Measurements from ENCODE around the gene BPTF. TPM values are rescaled to one million over a fixed set of nuclear protein-coding genes. Genes with fewer than 3 reads are reported as not detected.
"Not testable (repeated sequence)": the region's sequence is repeated elsewhere in the genome, so short reads cannot be mapped to it uniquely, and the experiment has no call there.

Gene BPTF
- total RNA-seq, 1 donor from 2014 or later, result 86.4 TPM

DNA sequence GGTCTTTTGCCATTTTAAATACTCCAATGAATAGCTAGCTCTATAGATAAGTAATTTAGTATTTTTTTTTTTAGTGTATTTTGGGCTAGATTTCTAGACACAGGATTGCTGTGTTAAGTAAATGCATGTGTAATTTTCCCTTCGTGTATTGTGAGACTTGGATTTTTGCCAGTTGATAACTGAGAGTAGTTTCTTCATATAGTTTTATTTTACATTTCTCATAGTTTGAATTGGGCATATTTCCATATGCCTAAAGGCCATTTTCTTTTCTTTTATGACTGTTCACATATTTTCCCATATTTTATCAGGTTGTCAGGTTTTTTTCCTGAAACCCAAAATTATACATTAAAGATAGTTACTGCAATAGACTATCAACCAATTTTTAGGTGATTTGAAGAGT lies 59.4 kb downstream of the BPTF start:
- no peak for DNase-seq

GRCh38 chr17:67891481-67892119 lies 66.3 kb downstream of the BPTF start:
- DNase-seq, result no peak

GRCh38 chr17:67902511-67903231 lies 77.4 kb downstream of the BPTF start:
- no peak for DNase-seq

DNA sequence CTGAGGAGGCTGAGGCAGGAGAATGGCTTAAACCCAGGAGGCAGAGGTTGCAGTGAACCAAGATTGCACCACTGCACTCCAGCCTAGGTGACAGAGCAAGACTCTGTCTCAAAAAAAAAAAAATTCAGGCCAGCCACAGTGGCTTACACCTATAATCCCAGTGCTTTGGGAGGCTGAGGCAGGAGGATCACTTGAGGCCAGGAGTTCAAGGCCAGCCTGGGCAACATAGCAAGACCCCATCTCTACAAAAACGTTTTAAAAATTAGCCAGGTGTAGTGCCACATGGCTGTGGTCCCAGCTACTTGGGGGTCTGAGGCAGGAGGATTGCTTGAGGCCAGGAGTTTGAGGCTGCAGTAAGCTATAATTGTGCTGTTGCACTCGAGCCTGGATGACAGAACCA lies 80.0 kb downstream of the BPTF start:
- DNase-seq, result not testable (repeated sequence)

GRCh38 chr17:67910117-67910803 lies 85.0 kb downstream of the BPTF start:
- DNase-seq, result not testable (repeated sequence)

GRCh38 chr17:67911059-67911782 lies 85.9 kb downstream of the BPTF start:
- DNase-seq, result no peak

DNA sequence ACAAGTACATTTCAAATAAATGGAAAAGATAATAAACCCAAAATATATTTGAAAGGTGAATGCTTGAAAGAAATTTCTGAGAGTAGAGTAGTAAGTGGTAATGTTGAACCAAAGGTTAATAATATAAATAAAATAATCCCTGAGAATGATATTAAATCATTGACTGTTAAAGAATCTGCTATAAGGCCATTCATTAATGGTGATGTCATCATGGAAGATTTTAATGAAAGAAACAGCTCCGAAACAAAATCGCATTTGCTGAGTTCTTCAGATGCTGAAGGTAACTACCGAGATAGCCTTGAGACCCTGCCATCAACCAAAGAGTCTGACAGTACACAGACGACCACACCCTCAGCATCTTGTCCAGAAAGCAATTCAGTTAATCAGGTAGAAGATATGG lies 86.8 kb downstream of the BPTF start:
- DNase-seq, result no peak

DNA sequence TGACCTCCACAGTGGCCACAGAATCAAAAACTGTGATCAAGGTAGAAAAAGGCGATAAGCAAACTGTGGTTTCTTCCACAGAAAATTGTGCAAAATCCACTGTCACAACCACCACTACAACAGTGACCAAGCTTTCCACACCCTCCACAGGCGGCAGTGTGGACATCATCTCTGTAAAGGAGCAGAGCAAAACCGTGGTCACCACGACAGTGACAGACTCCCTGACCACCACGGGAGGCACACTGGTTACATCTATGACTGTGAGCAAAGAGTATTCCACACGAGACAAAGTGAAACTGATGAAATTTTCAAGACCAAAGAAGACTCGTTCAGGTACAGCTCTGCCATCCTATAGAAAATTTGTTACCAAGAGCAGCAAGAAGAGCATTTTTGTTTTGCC lies 87.4 kb downstream of the BPTF start:
- no peak for DNase-seq

DNA sequence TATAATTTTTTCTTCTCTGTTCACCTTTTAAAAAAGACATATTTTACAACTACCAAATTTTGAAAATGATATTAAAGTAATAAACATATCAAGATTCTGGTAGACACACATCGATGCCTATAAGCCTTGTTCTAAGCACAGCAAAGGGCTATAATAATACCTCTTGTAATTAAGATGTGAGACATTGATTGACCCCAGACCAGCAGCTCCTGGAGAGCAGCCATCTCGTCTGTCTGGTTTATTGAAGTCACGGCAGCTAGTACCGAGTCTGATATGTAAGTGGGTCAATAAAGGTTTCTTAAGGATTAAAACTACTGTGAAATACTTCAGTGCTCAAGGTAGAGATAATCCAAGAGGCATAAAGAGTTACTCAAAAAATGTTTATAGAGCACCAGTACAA lies 94.9 kb downstream of the BPTF start:
- no peak for DNase-seq

- no peak for DNase-seq
Measured at GRCh38 chr17:67922503-67922902, 97.2 kb downstream of the BPTF start.

DNA sequence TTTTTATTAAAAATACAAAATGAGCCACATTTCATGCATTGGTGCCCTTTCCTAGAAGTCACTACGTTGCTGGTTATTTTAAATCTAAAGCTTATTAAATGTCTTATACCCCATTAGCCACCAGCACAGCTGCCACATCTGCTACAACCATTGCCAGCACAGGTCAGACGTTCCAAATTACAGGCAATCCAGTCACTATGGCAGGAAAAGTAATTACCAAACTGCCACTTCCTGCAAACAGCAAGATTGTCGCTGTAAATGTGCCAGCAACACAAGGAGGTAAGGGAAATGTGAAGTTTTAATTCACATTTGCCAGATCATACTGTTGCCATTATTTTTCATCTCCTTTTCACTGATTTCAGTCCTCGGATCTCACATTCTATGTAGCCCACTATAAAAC lies 103.5 kb downstream of the BPTF start:
- not testable (repeated sequence) for DNase-seq

GRCh38 chr17:67931227-67931626 lies 105.9 kb downstream of the BPTF start:
- DNase-seq, result no peak

DNA sequence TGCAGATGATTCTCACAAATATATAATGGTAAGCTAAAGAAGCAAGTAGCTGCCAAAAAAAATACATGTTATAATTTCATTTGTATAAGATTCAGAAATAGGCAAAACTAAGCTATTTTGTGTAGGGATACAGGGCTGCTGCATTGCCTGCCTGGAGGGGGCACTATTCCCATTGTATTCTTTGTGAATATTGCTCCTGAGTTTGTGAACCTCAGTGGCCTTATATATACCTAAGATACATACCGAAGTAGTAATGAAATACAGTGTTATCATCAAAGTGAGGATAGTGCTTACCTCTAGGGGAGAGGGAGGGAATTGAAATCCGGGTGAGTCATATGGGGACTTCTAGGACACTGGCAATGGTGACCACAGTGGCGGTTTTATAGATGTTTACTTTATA lies 117.5 kb downstream of the BPTF start:
- DNase-seq, result no peak

DNA sequence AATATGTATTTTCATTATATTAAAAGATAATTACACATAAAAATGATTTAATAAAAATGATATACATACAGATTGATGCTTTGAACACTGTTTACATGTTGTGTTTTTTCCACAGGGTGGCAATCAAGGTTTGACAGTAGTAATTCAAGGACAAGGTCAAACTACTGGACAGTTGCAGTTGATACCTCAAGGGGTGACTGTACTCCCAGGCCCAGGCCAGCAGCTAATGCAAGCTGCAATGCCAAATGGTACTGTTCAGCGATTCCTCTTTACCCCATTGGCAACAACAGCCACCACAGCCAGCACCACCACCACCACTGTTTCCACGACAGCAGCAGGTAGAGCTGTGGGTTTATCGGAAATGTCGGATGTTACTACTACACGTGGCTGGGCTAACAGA lies 118.7 kb downstream of the BPTF start:
- DNase-seq, result no peak

GRCh38 chr17:67946513-67946912 lies 121.2 kb downstream of the BPTF start:
- DNase-seq, result no peak

- DNase-seq, result no peak
Measured at GRCh38 chr17:67947325-67947813, 122.1 kb downstream of the BPTF start.

- no peak for DNase-seq
Measured at GRCh38 chr17:67950945-67951344, 125.6 kb downstream of the BPTF start.

GRCh38 chr17:67959510-67959909 lies 134.2 kb downstream of the BPTF start:
- no peak for DNase-seq

DNA sequence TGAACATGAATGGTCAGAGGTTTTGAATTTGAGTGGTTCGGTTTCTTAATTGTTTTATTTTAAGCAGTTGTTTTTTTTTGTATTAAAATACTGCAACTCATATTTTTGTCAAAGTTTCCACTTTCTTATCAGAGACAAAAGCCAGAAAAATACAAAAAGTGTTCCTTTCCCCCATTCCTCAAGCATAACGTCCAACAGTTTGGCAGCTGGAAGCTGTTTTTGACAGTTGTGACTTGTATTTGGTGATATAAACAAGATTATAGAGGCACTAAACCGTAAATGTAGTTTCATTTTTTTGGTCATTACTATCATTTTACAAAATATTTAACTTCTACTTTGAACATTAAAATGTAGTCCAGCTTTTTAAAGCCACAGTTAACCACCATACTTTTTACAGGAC lies 135.0 kb downstream of the BPTF start:
- DNase-seq, result not testable (repeated sequence)

DNA sequence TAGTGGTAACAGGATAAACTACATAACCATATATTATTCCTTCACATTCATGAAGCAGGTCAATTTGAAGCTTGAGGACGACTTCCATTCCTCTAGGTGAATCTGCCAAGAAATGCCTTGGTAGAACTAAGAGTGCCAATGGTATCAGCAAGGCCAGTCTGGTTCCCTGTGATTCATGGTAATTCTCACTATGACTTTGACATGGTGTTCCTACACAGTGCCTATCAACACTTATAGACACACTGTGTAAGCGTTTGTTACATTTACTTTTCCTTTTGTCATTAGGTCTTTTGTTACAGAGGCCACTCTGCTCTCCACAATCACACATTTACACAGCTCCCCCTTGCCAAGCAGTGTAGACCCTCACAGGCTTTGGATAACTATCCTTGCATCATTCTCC lies 136.9 kb downstream of the BPTF start:
- not testable (repeated sequence) for DNase-seq

GRCh38 chr17:67963145-67963572 lies 137.9 kb downstream of the BPTF start:
- DNase-seq, result peak; percentile 21

GRCh38 chr17:67970783-67971182 lies 145.5 kb downstream of the BPTF start:
- no peak for DNase-seq

DNA sequence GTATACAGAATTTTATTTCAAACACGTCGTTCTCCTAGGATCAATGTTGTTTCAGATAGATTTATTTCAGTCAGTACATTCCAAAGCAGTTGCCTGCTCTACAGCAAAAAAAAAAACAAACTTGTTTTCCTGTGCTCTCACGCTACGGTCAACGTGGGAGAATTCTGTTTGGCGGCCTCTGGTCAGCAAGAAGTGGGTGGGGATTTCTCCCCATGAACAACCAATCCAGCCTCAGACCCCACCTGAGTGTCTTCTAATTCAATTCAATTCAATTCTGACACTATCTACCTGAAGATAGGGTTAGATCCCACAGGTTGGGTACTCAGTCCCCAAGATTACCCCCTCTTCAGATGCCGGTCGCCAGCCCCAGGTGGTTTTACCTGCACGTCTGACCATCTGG lies 148.9 kb downstream of the BPTF start:
- DNase-seq, result no peak
